OCI-LY7 (cell line): Measurements from ENCODE around the gene MICAL3. TPM values are rescaled to one million over a fixed set of nuclear protein-coding genes. Genes with fewer than 3 reads are reported as not detected.

ENCODE experiments used
- BruUV-seq: library from RNA; stranded (reverse); fragments of 400-500 nt; replicated peaks from 2 replicates; lab custom pipeline; 2021; lab: Mats Ljungman, UMichigan
- CTCF ChIA-PET: fragments of 300-600 bp; sonication (Branson Sonifier 250); formaldehyde crosslinking; loops from one replicate; lab custom pipeline; 2022; ENCODE audit warnings: antibody characterized with exemption; ENCODE audit not compliant: unreplicated experiment; lab: Charles Lee
- POLR2A ChIA-PET: fragments of 300-600 bp; sonication (Branson Sonifier 250); formaldehyde crosslinking; loops from one replicate; lab custom pipeline; 2022; ENCODE audit warnings: antibody characterized with exemption; lab: Charles Lee
- DNase-seq: peaks from one replicate; pipeline ENCODE4 v3.0.0-alpha.2; 2015; ENCODE audit warnings: low spot score
- H2AFZ ChIP-seq: fragments of 200-600 bp; sonication (generic), shearing (Covaris generic); 2 replicates; pipeline ENCODE4 v1.6.1; 2014; ENCODE audit warnings: mild to moderate bottlenecking, antibody characterized with exemption, low read length, moderate library complexity
- H3K27ac ChIP-seq: fragments of 200-600 bp; sonication (generic); 2 replicates; pipeline ENCODE4 v1.5.1; 2014; ENCODE audit warnings: mixed run types, low read depth, mild to moderate bottlenecking, moderate library complexity, low read length, inconsistent platforms; ENCODE audit not compliant: poor library complexity, severe bottlenecking
- H3K36me3 ChIP-seq: fragments of 200-600 bp; sonication (generic); 2 replicates; pipeline ENCODE4 v1.6.1; 2014; ENCODE audit warnings: mild to moderate bottlenecking, antibody characterized with exemption, low read length, moderate library complexity, mixed read lengths; ENCODE audit not compliant: insufficient read depth
- H3K4me1 ChIP-seq: fragments of 200-600 bp; sonication (generic); 2 replicates; pipeline ENCODE4 v1.5.1; 2014; ENCODE audit warnings: mild to moderate bottlenecking, low read length; ENCODE audit not compliant: insufficient read depth, poor library complexity, severe bottlenecking
- H3K4me2 ChIP-seq: fragments of 200-600 bp; sonication (generic); 2 replicates; pipeline ENCODE4 v1.6.1; 2014; ENCODE audit warnings: mild to moderate bottlenecking, low read length
- H3K4me3 ChIP-seq: fragments of 200-600 bp; sonication (generic); 2 replicates; pipeline ENCODE4 v1.5.1; 2014; ENCODE audit warnings: mild to moderate bottlenecking, low read depth, low read length; ENCODE audit not compliant: poor library complexity, severe bottlenecking
- H3K79me2 ChIP-seq: fragments of 200-600 bp; sonication (generic); 2 replicates; pipeline ENCODE4 v1.6.1; 2016; ENCODE audit warnings: low read depth, mild to moderate bottlenecking, low read length, moderate library complexity, mixed read lengths; ENCODE audit not compliant: insufficient read depth
- H3K9me2 ChIP-seq: fragments of 200-600 bp; sonication (generic); 2 replicates; pipeline ENCODE4 v1.6.1; 2016; ENCODE audit warnings: mild to moderate bottlenecking, low read length, mixed read lengths; ENCODE audit not compliant: insufficient read depth
- H3K9me3 ChIP-seq: fragments of 200-600 bp; sonication (generic); 2 replicates; pipeline ENCODE4 v1.6.1; 2014; ENCODE audit warnings: mild to moderate bottlenecking, mixed run types, low read length, mixed read lengths
- H4K20me1 ChIP-seq: fragments of 200-600 bp; sonication (generic); 2 replicates; pipeline ENCODE4 v1.6.1; 2014; ENCODE audit warnings: mild to moderate bottlenecking, antibody characterized with exemption, low read length, moderate library complexity, mixed read lengths; ENCODE audit not compliant: insufficient read depth
- EZH2phosphoT487 ChIP-seq: fragments of 200-600 bp; sonication (generic); IDR thresholded peaks from 2 replicates; pipeline ENCODE4 v1.6.1; 2018; ENCODE audit warnings: low read depth, borderline replicate concordance, mild to moderate bottlenecking, mixed run types, antibody characterized with exemption, low read length, moderate library complexity, mixed read lengths
- intact Hi-C: fragments of 100-400 bp; cut with micrococcal nuclease; formaldehyde crosslinking; loops from one replicate; pipeline ENCODE4 v1.10.0; 2022; ENCODE audit not compliant: unreplicated experiment
- total RNA-seq, 2 experiments: library from RNA; depleted of rRNA in 1 of 2; stranded (reverse); fragments of >200 nt in 1 of 2; shearing (Covaris generic) in 1 of 2; gene quantifications; 2 replicates each; pipeline ENCODE4 v1.2.3, GENCODE V29; 2014 to 2022
- TF ChIP-seq, protein P1 (sequence below): fragments of 200-600 bp; sonication (generic); conservative IDR thresholded peaks from 2 replicates; pipeline ENCODE4 v1.5.1; 2014; ENCODE audit warnings: mild to moderate bottlenecking, antibody characterized with exemption, low read length, moderate library complexity, mixed read lengths

Gene MICAL3
- total RNA-seq, 2 experiments from 2014 or later, result 80.9 to 210 TPM

DNA sequence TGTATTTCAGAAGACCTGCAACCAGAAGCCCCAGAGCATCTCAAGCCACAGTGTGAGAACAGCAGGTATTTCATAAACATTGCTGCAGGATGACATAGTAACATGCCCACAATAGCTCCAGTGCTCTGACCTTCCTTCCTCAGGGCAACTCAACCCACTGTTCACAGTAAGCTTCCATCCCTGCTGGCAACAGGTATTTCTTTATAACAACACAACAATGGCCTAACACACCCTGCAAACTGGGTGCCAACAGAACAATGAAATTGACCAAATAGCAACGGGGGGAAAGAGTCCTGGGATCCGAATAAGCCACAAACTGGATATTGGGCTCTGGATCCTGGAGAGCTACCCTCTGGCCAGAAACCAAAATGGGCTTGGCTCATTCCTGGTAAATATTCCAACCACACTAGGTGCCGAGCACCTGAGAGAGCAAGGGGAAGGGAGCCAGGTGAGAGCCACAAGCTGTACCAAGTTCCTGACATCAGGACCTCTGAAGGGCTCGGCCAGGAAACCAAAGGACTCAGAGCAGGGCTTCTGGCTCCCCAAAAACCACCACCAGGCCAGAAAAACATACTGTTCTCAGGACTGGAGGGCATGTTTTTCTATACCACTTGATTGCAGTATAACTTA is 99.5 kb downstream of the MICAL3 start:
- H3K79me2 ChIP-seq, result peaks cover 100% of the 10 kb centered on the region
- DNase-seq, result no peak
- BruUV-seq, result no TSS peak

DNA sequence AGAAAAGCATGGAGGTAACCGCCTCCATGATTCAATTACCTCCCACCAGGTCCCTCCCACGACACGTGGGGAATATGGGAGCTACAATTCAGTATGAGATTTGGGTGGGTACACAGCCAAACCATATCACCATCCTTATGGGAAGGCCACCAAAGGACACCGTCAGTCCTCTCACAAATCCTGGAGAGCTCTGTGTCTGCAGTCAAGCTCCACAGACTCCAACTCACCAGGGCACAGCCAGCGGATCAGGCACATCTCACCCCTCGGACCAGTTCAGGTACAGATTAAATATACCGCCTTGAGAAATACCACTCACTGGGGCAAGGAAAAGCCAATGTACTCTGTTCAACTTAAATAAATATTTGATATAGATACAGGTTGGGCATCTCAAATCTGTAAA is 100.3 kb downstream of the MICAL3 start:
- ChIA-PET CTCF (no interaction called here), POLR2A (no interaction called here)
- BruUV-seq, result no TSS peak
- no peak overlapping the region for H3K4me2 ChIP-seq
- no peaks in the 10 kb centered on the region for H3K9me2 ChIP-seq
- no peak for DNase-seq
- H4K20me1 ChIP-seq, result peaks cover 46% of the 10 kb centered on the region
- H3K36me3 ChIP-seq, result peaks cover 35% of the 10 kb centered on the region
- H3K4me1 ChIP-seq, result peaks cover 55% of the 10 kb centered on the region
- no peaks in the 10 kb centered on the region for H3K9me3 ChIP-seq
- TF ChIP-seq EZH2phosphoT487, result no peak
- TF ChIP-seq, protein P1, sequence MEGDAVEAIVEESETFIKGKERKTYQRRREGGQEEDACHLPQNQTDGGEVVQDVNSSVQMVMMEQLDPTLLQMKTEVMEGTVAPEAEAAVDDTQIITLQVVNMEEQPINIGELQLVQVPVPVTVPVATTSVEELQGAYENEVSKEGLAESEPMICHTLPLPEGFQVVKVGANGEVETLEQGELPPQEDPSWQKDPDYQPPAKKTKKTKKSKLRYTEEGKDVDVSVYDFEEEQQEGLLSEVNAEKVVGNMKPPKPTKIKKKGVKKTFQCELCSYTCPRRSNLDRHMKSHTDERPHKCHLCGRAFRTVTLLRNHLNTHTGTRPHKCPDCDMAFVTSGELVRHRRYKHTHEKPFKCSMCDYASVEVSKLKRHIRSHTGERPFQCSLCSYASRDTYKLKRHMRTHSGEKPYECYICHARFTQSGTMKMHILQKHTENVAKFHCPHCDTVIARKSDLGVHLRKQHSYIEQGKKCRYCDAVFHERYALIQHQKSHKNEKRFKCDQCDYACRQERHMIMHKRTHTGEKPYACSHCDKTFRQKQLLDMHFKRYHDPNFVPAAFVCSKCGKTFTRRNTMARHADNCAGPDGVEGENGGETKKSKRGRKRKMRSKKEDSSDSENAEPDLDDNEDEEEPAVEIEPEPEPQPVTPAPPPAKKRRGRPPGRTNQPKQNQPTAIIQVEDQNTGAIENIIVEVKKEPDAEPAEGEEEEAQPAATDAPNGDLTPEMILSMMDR, result no peak
- H3K4me3 ChIP-seq, result no peak overlapping the region
- no peak overlapping the region for H2AFZ ChIP-seq
- H3K27ac ChIP-seq, result no peak overlapping the region
- intact Hi-C loops, result loop anchor here (5.0 kb wide), 1 partner anchor 68 kb away; no protein-coding TSS in a partner anchor
- H3K79me2 ChIP-seq, result peaks cover 100% of the 10 kb centered on the region

More for the DNA sequence above, 99.5 kb downstream of the MICAL3 start:
- TF ChIP-seq EZH2phosphoT487, result no peak
- TF ChIP-seq, protein P1, result no peak
- H3K36me3 ChIP-seq, result peaks cover 28% of the 10 kb centered on the region
- ChIA-PET CTCF (no interaction called here), POLR2A (no interaction called here)
- no peak overlapping the region for H2AFZ ChIP-seq
- no peaks in the 10 kb centered on the region for H3K9me3 ChIP-seq
- no peak overlapping the region for H3K4me2 ChIP-seq
- H3K27ac ChIP-seq, result no peak overlapping the region
- intact Hi-C loops, result loop anchor here (5.0 kb wide), 1 partner anchor 67 kb away; no protein-coding TSS in a partner anchor
- no peaks in the 10 kb centered on the region for H3K9me2 ChIP-seq
- peaks cover 47% of the 10 kb centered on the region for H3K4me1 ChIP-seq
- no peak overlapping the region for H3K4me3 ChIP-seq
- peaks cover 48% of the 10 kb centered on the region for H4K20me1 ChIP-seq
